ENCODE data around the gene ARID1B. TPM values are rescaled to one million over a fixed set of nuclear protein-coding genes. Genes with fewer than 3 reads are reported as not detected.

ARID1B gene
- total RNA-seq, 1 donor from 2014 or later, result 248 TPM

GRCh38 chr6:157021993-157022740, 245.0 kb downstream of the ARID1B start:
- Mint-ChIP-seq H3K27ac (peak overlapping the region; percentile 98), H3K36me3 (ENCODE audit: low read depth) (peaks cover 4% of the 10 kb centered on the region), H3K4me3 (peak overlapping the region; percentile 90), H3K27me3 (no peaks in the 10 kb centered on the region), H3K4me1 (peaks cover 60% of the 10 kb centered on the region), H3K9me3 (no peaks in the 10 kb centered on the region)
- intact Hi-C loops (cut with micrococcal nuclease), result loop anchor here (1.0 to 5.0 kb wide), 12 partner anchors 12 to 1708 kb away; partner anchors contain the start of genes ARID1B, DYNLT1, TFB1M and ZDHHC14
- peak; percentile 66 for DNase-seq
- CTCF ChIA-PET, result interaction anchor here (1.4 to 1.5 kb wide), 2 partner anchors 12 to 162 kb away, joined by 3 to 4 read pairs; no protein-coding TSS in a partner anchor
- POLR2A ChIA-PET, result interaction anchor here (1.0 to 2.9 kb wide), 8 partner anchors 8 to 324 kb away, joined by 3 to 33 read pairs (median 4); partner anchors contain the start of gene ARID1B
- ATAC-seq (ENCODE audit: low read depth), result peak; percentile 62
- no peak for TF ChIP-seq CTCF (IDR thresholded peaks at IDR 0.05)

- POLR2A ChIA-PET, result no interaction called here
- intact Hi-C loops (cut with micrococcal nuclease), result loop anchor here (5.0 kb wide), 2 partner anchors 358 to 1618 kb away; partner anchors contain the start of genes DYNLT1 and ZDHHC14
- Mint-ChIP-seq H3K9me3 (no peaks in the 10 kb centered on the region), H3K4me3 (no peak overlapping the region), H3K36me3 (ENCODE audit: low read depth) (peaks cover 6% of the 10 kb centered on the region), H3K4me1 (peaks cover 48% of the 10 kb centered on the region), H3K27me3 (no peaks in the 10 kb centered on the region), H3K27ac (no peak overlapping the region)
- no peak for TF ChIP-seq CTCF (IDR thresholded peaks at IDR 0.05)
- ATAC-seq (ENCODE audit: low read depth) (no peak), DNase-seq (no peak)
- CTCF ChIA-PET, result interaction anchor here (1.6 kb wide), 1 partner anchor 48 kb away, joined by 3 read pairs; no protein-coding TSS in a partner anchor
Measured at GRCh38 chr6:157023958-157024357, 246.8 kb downstream of the ARID1B start.

GRCh38 chr6:157024745-157025144, 247.6 kb downstream of the ARID1B start:
- ChIA-PET POLR2A (no interaction called here), CTCF (interaction anchor here (1.6 kb wide), 1 partner anchor 48 kb away, joined by 3 read pairs; no protein-coding TSS in a partner anchor)
- H3K36me3 Mint-ChIP-seq (ENCODE audit: low read depth), result peaks cover 10% of the 10 kb centered on the region
- DNase-seq, result no peak
- H3K4me1 Mint-ChIP-seq, result peaks cover 45% of the 10 kb centered on the region
- no peak for TF ChIP-seq CTCF (IDR thresholded peaks at IDR 0.05)
- intact Hi-C loops (cut with micrococcal nuclease), result loop anchor here (5.0 kb wide), 2 partner anchors 358 to 1618 kb away; partner anchors contain the start of genes DYNLT1 and ZDHHC14
- no peaks in the 10 kb centered on the region for H3K27me3 Mint-ChIP-seq
- peaks cover 3% of the 10 kb centered on the region for H3K9me3 Mint-ChIP-seq
- H3K27ac Mint-ChIP-seq, result no peak overlapping the region
- no peak for ATAC-seq (ENCODE audit: low read depth)
- no peak overlapping the region for H3K4me3 Mint-ChIP-seq

- H3K4me3 Mint-ChIP-seq, result no peak overlapping the region
- ATAC-seq (ENCODE audit: low read depth), result no peak
- POLR2A ChIA-PET, result no interaction called here
Measured at GRCh38 chr6:157025437-157025836, 248.3 kb downstream of the ARID1B start.

More at GRCh38 chr6:157025437-157025836, 248.3 kb downstream of the ARID1B start:
- Mint-ChIP-seq H3K4me1 (peaks cover 47% of the 10 kb centered on the region), H3K27ac (peak overlapping the region; percentile 25), H3K9me3 (peaks cover 3% of the 10 kb centered on the region), H3K36me3 (ENCODE audit: low read depth) (peaks cover 14% of the 10 kb centered on the region), H3K27me3 (no peaks in the 10 kb centered on the region)
- no peak for DNase-seq
- no peak for TF ChIP-seq CTCF (IDR thresholded peaks at IDR 0.05)
- intact Hi-C loops (cut with micrococcal nuclease), result no loop called here
- CTCF ChIA-PET, result no interaction called here
